HepG2 (cell line): ENCODE data around the gene RRBP1. TPM values are rescaled to one million over a fixed set of nuclear protein-coding genes. Genes with fewer than 3 reads are reported as not detected.

ENCODE experiments used
- CENPBD1 ChIP-seq: sonication (generic); formaldehyde crosslinking; IDR thresholded peaks from 2 replicates; pipeline ENCODE4 v1.8.0; 2022; ENCODE audit warnings: missing genetic modification reagents, low read depth, mild to moderate bottlenecking, borderline replicate concordance
- CHD2 ChIP-seq: IDR thresholded peaks from 2 replicates; pipeline ENCODE4 v1.6.1; 2011; ENCODE audit warnings: low read depth, low read length, improper control_type of control experiment
- ELF4 ChIP-seq: sonication (generic); formaldehyde crosslinking; IDR thresholded peaks from 2 replicates; pipeline ENCODE4 v1.5.0; 2020; ENCODE audit warnings: missing genetic modification reagents, mild to moderate bottlenecking, moderate library complexity, borderline replicate concordance
- ETV6 ChIP-seq: sonication (generic); formaldehyde crosslinking; conservative IDR thresholded peaks from 2 replicates; pipeline ENCODE4 v1.4.0; 2020; ENCODE audit warnings: missing genetic modification reagents
- NFIB ChIP-seq: sonication (generic); formaldehyde crosslinking; IDR thresholded peaks from 2 replicates; pipeline ENCODE4 v1.9.0; 2021; ENCODE audit warnings: missing genetic modification reagents, mild to moderate bottlenecking, borderline replicate concordance
- NFYB ChIP-seq: sonication (generic); formaldehyde crosslinking; IDR thresholded peaks from 2 replicates; pipeline ENCODE4 v1.4.0; 2020; ENCODE audit warnings: missing genetic modification reagents
- SIX1 ChIP-seq: sonication (generic); formaldehyde crosslinking; IDR thresholded peaks from 2 replicates; pipeline ENCODE4 v1.4.0; 2020; ENCODE audit warnings: missing genetic modification reagents, borderline replicate concordance
- TGIF2 ChIP-seq: IDR thresholded peaks from 2 replicates; pipeline ENCODE4 v1.6.1; 2016; ENCODE audit warnings: control low read depth, missing compliant biosample characterization
- ZBTB26 ChIP-seq: IDR thresholded peaks from 2 replicates; pipeline ENCODE4 v1.6.1; 2016; ENCODE audit warnings: missing compliant biosample characterization, missing genetic modification reagents, borderline replicate concordance
- ZBTB34 ChIP-seq: sonication (generic); formaldehyde crosslinking; IDR thresholded peaks from 2 replicates; pipeline ENCODE4 v1.8.0; 2022; ENCODE audit warnings: mild to moderate bottlenecking, missing genetic modification reagents
- ZNF317 ChIP-seq: sonication (generic); formaldehyde crosslinking; IDR thresholded peaks from 2 replicates; pipeline ENCODE4 v1.5.0; 2020; ENCODE audit warnings: mild to moderate bottlenecking, missing genetic modification reagents
- ZNF382 ChIP-seq: sonication (generic); formaldehyde crosslinking; IDR thresholded peaks from 2 replicates; pipeline ENCODE4 v1.5.0; 2020; ENCODE audit warnings: missing genetic modification reagents, mild to moderate bottlenecking, borderline replicate concordance
- ZNF407 ChIP-seq: sonication (generic); formaldehyde crosslinking; IDR thresholded peaks from one replicate; pipeline ENCODE4 v1.5.1; 2020; ENCODE audit warnings: mild to moderate bottlenecking, missing genetic modification reagents; ENCODE audit errors: not compliant biosample characterization
- ZNF564 ChIP-seq: sonication (generic); formaldehyde crosslinking; IDR thresholded peaks from 2 replicates; pipeline ENCODE4 v1.8.1; 2023; ENCODE audit warnings: mild to moderate bottlenecking, missing genetic modification reagents
- ZNF703 ChIP-seq: sonication (generic); formaldehyde crosslinking; IDR thresholded peaks from 2 replicates; pipeline ENCODE4 v1.5.1; 2020; ENCODE audit warnings: missing genetic modification reagents, mild to moderate bottlenecking, moderate library complexity, borderline replicate concordance
- ZNF780A ChIP-seq: sonication (generic); formaldehyde crosslinking; IDR thresholded peaks from 2 replicates; pipeline ENCODE4 v1.8.0; 2022; ENCODE audit warnings: mild to moderate bottlenecking, missing genetic modification reagents, moderate library complexity
- ZNF879 ChIP-seq: sonication (generic); formaldehyde crosslinking; IDR thresholded peaks from 2 replicates; pipeline ENCODE4 v1.8.1; 2023; ENCODE audit warnings: missing genetic modification reagents
- polyA plus RNA-seq, 8 experiments: library from polyadenylated mRNA; depleted of rRNA in 3 of 8; stranded (reverse) in 7 of 8; unstranded in 1 of 8; fragments of >200 nt; fragmentation: Illumina TruSeq in 4 of 8; extraction: Trizol in 4 of 8; gene quantifications; 2 replicates each; pipeline versions ENCODE4 v1.2.1 to v1.2.3, GENCODE V29; 2011 to 2016; ENCODE audit warnings: low read depth in 4 of 8, missing spikeins in 1 of 8, mixed read lengths in 1 of 8; ENCODE audit not compliant: insufficient read depth in 1 of 8
- total RNA-seq, 5 experiments: library from RNA; depleted of rRNA; stranded (reverse); fragments of >200 nt; fragmentation: Illumina TruSeq; extraction: Trizol; gene quantifications; 2 replicates each; pipeline ENCODE4 v1.2.3, GENCODE V29; 2016; ENCODE audit warnings: low read depth in 1 of 5

The RRBP1 gene
- total and polyA plus RNA-seq, 2 of the 13 experiments (the other 11 are each of a cell fraction or from before 2014, with no cell fraction given): 150 to 222 TPM

GRCh38 chr20:17684077-17684888 lies 2.2 kb upstream of the RRBP1 start (continued):
- peak; percentile 26 for TF ChIP-seq ZNF407 (CRISPR knock-in tag)
- TF ChIP-seq ZBTB34 (CRISPR knock-in tag): peak; percentile 93
- TF ChIP-seq ZNF382 (CRISPR knock-in tag): no peak
- 0 out of 2 replicates have a peak, but pooled peaks have one; percentile 16 for TF ChIP-seq NFYB (CRISPR knock-in tag)
- TF ChIP-seq ZNF879: peak; percentile 88; the same call in 1 of the 2 replicates
- no peak for TF ChIP-seq ZNF780A (CRISPR knock-in tag)
- no peak; the same call in 1 of the 2 replicates for TF ChIP-seq ZBTB26 (CRISPR knock-in tag)
- TF ChIP-seq NFIB: no peak
- TF ChIP-seq ZNF317 (CRISPR knock-in tag): peak; percentile 90
- peak; percentile 29; the same call in 1 of the 2 replicates for TF ChIP-seq CENPBD1 (CRISPR knock-in tag)
- TF ChIP-seq SIX1 (CRISPR knock-in tag): peak; percentile 95
- peak; percentile 94 for TF ChIP-seq ZNF564 (CRISPR knock-in tag)
- no peak; the same call in 1 of the 2 replicates for TF ChIP-seq ETV6 (CRISPR knock-in tag)
- TF ChIP-seq ELF4: no peak
- TF ChIP-seq ZNF703: peak; percentile 89
- no peak for TF ChIP-seq CHD2
- no peak for TF ChIP-seq TGIF2
